Spleen (tissue), 7 donors: ENCODE measurements around the gene ERBB4.

ENCODE experiments used
- CTCF ChIP-seq, 11 experiments: fragments of 200-600 bp in 7 of 11; fragments of 450-650 bp in 4 of 11; sonication (generic) in 4 of 11; IDR thresholded peaks in 8 of 11; conservative IDR thresholded peaks in 3 of 11; 1 replicate in 7 of 11; 2 replicates in 4 of 11; pipeline versions ENCODE4 v1.4.0 to v1.8.0; 2016 to 2021; ENCODE audit warnings: antibody characterized with exemption in 11 of 11, inconsistent platforms in 4 of 11, mild to moderate bottlenecking in 1 of 11
- POLR2A ChIP-seq, 3 donors: fragments of 450-650 bp; IDR thresholded peaks; one replicate each; pipeline ENCODE4 v1.5.1; 2017; ENCODE audit warnings: antibody characterized with exemption in 3 of 3, mild to moderate bottlenecking in 1 of 3
- POLR2AphosphoS5 ChIP-seq, 3 donors: sonication (generic); formaldehyde crosslinking; IDR thresholded peaks; one replicate each; pipeline ENCODE4 v1.5.1; 2017; ENCODE audit warnings: antibody characterized with exemption in 3 of 3
- donor health status: DM: no; HTN: no; CAD: no; lungs with moderate emphysema.
- donor health status: DM: no; HTN: no; CAD: no.
- donor health status: DM: no; HTN: no; CAD: no.

- TF ChIP-seq CTCF (IDR thresholded peaks at IDR 0.05 in 8 of 11, conservative IDR thresholded peaks at IDR 0.05 in 3 of 11), result no peak
- TF ChIP-seq POLR2A (IDR thresholded peaks at IDR 0.05), result no peak
- no peak for TF ChIP-seq POLR2AphosphoS5 (IDR thresholded peaks at IDR 0.05)
Measured at GRCh38 chr2:212416086-212416485, 122.5 kb downstream of the ERBB4 start.
